Thyroid gland (tissue), 4 donors: ENCODE measurements around the gene PLPP3. TPM values are rescaled to one million over a fixed set of nuclear protein-coding genes. Genes with fewer than 3 reads are reported as not detected.

Experiments
- DNase-seq, 2 donors: peaks; one replicate each; pipeline ENCODE4 v3.0.0-alpha.2; 2019
- H3K27ac ChIP-seq, 3 donors: fragments of 200-600 bp; sonication (generic); 1 replicate in 2 of 3; 2 replicates in 1 of 3; pipeline ENCODE4 v1.5.1; 2016 to 2019; ENCODE audit warnings: mild to moderate bottlenecking in 1 of 3, moderate library complexity in 1 of 3
- H3K27me3 ChIP-seq: fragments of 200-600 bp; sonication (generic); one replicate; pipeline ENCODE4 v1.5.1; 2019
- H3K36me3 ChIP-seq, 2 donors: fragments of 200-600 bp; sonication (generic); one replicate each; pipeline ENCODE4 v1.5.1; 2016 to 2019
- H3K4me1 ChIP-seq, 2 donors: fragments of 200-600 bp; sonication (generic); one replicate each; pipeline ENCODE4 v1.5.1; 2017 to 2019
- H3K4me3 ChIP-seq, 3 donors: fragments of 200-600 bp; sonication (generic); replicated peaks in 1 of 3; 1 replicate in 2 of 3; 2 replicates in 1 of 3; pipeline ENCODE4 v1.5.1; 2016; ENCODE audit warnings: mild to moderate bottlenecking in 1 of 3
- H3K9me3 ChIP-seq: fragments of 200-600 bp; sonication (generic); one replicate; pipeline ENCODE4 v1.5.1; 2017
- CTCF ChIP-seq, 6 experiments: fragments of 200-600 bp in 3 of 6; fragments of 450-650 bp in 3 of 6; sonication (generic) in 3 of 6; IDR thresholded peaks; one replicate each; pipeline ENCODE4 v1.5.1; 2016 to 2019; ENCODE audit warnings: antibody characterized with exemption in 6 of 6, mild to moderate bottlenecking in 2 of 6, inconsistent platforms in 1 of 6, moderate library complexity in 1 of 6
- POLR2A ChIP-seq, 2 donors: fragments of 450-650 bp; IDR thresholded peaks; one replicate each; pipeline ENCODE4 v1.6.1; 2017; ENCODE audit warnings: antibody characterized with exemption in 2 of 2, mild to moderate bottlenecking in 2 of 2, moderate library complexity in 1 of 2
- WGBS, 2 donors: methylation state at CpG; one replicate each; pipeline ENCODE4 v1.1.5; 2017; 5-methylcytosine and 5-hydroxymethylcytosine counted together
- intact Hi-C: fragments of 100-400 bp; cut with DNase I; formaldehyde crosslinking; loops from one replicate; pipeline ENCODE4 v1.15.1; 2023
- total RNA-seq, 4 donors: library from RNA; depleted of rRNA; stranded (reverse); fragments of >200 nt; gene quantifications; one replicate each; pipeline ENCODE4 v1.2.3, GENCODE V29; 2016

The PLPP3 gene
- total RNA-seq, 4 donors from 2014 or later: 257 to 764 (median 675) TPM

GRCh38 chr1:56535362-56535761 lies 44.0 kb downstream of the PLPP3 start:
- Histone ChIP-seq H3K4me3 (no peak overlapping the region), H3K9me3 (no peaks in the 10 kb centered on the region), H3K36me3 (peaks cover 37% of the 10 kb centered on the region in 2 donors), H3K27ac (peak overlapping the region in 1 of 3 donors; percentile 76), H3K4me1 (peaks cover 85 to 95% of the 10 kb centered on the region in 2 donors), H3K27me3 (no peaks in the 10 kb centered on the region)
- 87 to 97% methylated on average over 2 of the region's 2 CpGs for WGBS, 2 donors
- intact Hi-C loops: no loop called here
- DNase-seq: no peak
- TF ChIP-seq CTCF (IDR thresholded peaks at IDR 0.05) (no peak), POLR2A (IDR thresholded peaks at IDR 0.05) (no peak)

GRCh38 chr1:56534130-56534651 lies 45.2 kb downstream of the PLPP3 start:
- no peaks in the 10 kb centered on the region for H3K27me3 ChIP-seq
- H3K36me3 ChIP-seq: peaks cover 37% of the 10 kb centered on the region in 2 donors
- TF ChIP-seq POLR2A (IDR thresholded peaks at IDR 0.05): no peak
- TF ChIP-seq CTCF (IDR thresholded peaks at IDR 0.05): no peak
- no peak overlapping the region for H3K4me3 ChIP-seq
- 71 to 72% methylated on average over 5 of the region's 5 CpGs for WGBS, 2 donors
- no peak for DNase-seq
- H3K27ac ChIP-seq: peak overlapping the region in 1 of 3 donors; percentile 76
- intact Hi-C loops: no loop called here
- no peaks in the 10 kb centered on the region for H3K9me3 ChIP-seq
- H3K4me1 ChIP-seq: peaks cover 87 to 95% of the 10 kb centered on the region in 2 donors

GRCh38 chr1:56533621-56534020 lies 45.7 kb downstream of the PLPP3 start:
- WGBS, 2 donors: 67 to 78% methylated on average over 4 of the region's 4 CpGs
- TF ChIP-seq CTCF (IDR thresholded peaks at IDR 0.05): no peak
- no peak for TF ChIP-seq POLR2A (IDR thresholded peaks at IDR 0.05)
- Histone ChIP-seq H3K4me1 (peaks cover 87 to 96% of the 10 kb centered on the region in 2 donors), H3K36me3 (peaks cover 37% of the 10 kb centered on the region in 2 donors), H3K9me3 (no peaks in the 10 kb centered on the region), H3K4me3 (no peak overlapping the region), H3K27ac (peak overlapping the region in 2 of 3 donors; percentile 44 to 76), H3K27me3 (no peaks in the 10 kb centered on the region)
- DNase-seq: no peak
- intact Hi-C loops: no loop called here

GRCh38 chr1:56533197-56533596 lies 46.2 kb downstream of the PLPP3 start:
- Histone ChIP-seq H3K27me3 (no peaks in the 10 kb centered on the region), H3K9me3 (no peaks in the 10 kb centered on the region), H3K36me3 (peaks cover 37% of the 10 kb centered on the region in 2 donors), H3K27ac (peak overlapping the region in 2 of 3 donors; percentile 44 to 76), H3K4me3 (no peak overlapping the region), H3K4me1 (peaks cover 87 to 96% of the 10 kb centered on the region in 2 donors)
- WGBS, 2 donors: 44 to 58% methylated on average over 3 of the region's 3 CpGs
- DNase-seq: no peak
- no peak for TF ChIP-seq CTCF (IDR thresholded peaks at IDR 0.05)
- TF ChIP-seq POLR2A (IDR thresholded peaks at IDR 0.05): no peak
- intact Hi-C loops: no loop called here

- intact Hi-C loops: no loop called here
- Histone ChIP-seq H3K27me3 (no peaks in the 10 kb centered on the region), H3K9me3 (no peaks in the 10 kb centered on the region), H3K4me1 (peaks cover 87 to 96% of the 10 kb centered on the region in 2 donors), H3K4me3 (no peak overlapping the region), H3K27ac (peak overlapping the region in 2 of 3 donors; percentile 49 to 76), H3K36me3 (peaks cover 37% of the 10 kb centered on the region in 2 donors)
- WGBS, 2 donors: 0 to 14% methylated on average over 1 of the region's 1 CpG
- DNase-seq: no peak
- TF ChIP-seq POLR2A (IDR thresholded peaks at IDR 0.05) (no peak), CTCF (IDR thresholded peaks at IDR 0.05) (no peak)
Observed at GRCh38 chr1:56532350-56532683, 47.0 kb downstream of the PLPP3 start.
